Measurements from ENCODE around the gene ASPG.

ASPG gene

DNA sequence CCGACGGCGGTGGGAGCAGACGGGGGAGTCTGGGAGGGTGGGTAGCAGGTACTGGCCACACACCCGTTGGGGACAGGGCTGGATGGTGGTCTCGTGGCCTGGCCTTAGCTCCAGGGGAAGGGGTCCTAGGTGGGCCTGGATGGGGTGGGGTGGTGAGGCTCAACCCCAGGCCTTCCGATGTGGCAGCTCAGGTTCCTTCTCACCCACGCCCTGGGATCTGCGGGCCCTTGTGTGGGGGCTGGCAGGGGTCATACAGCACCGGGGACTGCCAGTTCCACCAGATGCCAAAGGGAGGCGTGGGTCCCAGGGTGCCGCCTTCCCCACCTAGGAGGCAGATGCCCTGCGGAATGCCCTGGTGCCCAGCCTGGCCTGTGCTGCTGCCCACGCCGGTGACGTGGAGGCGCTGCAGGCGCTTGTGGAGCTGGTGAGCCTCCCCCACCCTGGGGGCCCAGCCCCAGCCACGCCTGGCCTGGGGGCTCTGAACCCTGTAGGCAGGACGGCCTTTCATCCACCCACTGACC is 21.0 kb downstream of the ASPG start:
- no peak for DNase-seq

DNA sequence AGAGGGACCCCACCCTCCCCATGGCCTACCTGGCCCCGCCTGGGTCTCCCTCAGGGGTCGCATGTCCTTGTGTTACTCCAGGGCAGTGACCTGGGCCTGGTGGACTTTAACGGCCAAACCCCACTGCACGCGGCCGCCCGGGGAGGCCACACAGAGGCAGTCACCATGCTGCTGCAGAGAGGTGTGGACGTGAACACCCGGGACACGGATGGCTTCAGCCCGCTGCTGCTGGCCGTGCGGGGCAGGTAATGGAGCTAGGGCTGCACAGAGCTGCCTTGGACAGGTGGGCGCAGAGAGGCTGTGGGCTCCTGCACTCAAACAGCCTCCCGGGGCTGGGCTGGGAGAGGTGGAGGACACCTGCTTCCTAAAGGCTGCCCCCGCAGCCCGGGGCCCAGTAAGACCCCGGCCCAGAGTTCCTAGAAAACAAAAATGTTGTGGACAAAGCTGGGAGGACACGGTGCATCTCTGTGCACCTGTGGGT is 21.6 kb downstream of the ASPG start:
- no peak for DNase-seq

DNA sequence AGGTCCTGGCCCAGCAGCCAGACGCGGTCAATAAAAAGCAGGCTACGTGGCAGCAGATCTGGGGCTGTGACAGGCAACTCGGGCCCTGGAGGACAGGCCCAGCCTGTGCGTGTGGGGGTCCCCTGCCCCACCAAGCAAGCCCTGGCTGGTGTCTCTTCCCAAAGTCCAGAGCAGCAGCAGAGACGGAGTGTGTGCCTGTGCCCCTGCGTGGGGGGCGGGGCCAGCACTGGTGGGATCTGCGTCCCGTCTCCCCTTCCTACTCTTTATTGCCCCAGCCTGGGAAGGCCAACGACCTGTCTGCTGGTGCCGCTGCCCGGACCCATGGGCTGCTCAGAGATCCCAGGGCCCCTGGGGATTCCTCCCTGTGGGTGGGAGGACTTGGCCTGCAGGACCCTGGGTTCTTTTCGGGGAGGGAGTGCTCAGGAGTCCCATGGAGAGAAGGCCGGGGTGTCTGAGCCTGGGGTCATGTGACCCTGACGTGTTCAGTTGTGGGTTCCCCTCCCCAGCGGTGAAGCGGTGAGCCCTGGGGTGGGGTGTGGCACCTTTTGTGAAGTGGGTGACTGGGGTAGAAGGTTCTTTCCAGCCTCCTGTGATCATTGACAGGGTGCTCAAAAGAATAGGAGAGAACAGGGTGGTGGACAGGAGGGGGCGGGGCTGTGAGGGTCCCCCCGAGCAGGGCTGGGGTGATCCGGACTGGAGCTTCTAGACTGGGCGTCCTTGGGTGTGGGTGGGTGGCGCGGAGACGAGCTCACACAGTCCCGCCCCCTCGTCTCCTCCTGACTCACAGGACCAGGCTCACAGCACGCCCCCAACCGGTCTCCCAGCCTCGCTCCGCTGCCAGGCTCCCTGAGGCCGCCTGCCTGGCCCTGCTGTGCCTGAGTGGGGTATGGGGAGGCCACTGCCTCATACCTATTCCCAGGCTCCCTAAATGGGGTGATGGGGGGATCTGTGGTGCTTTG is 22.4 kb downstream of the ASPG start:
- no peak for DNase-seq

DNA sequence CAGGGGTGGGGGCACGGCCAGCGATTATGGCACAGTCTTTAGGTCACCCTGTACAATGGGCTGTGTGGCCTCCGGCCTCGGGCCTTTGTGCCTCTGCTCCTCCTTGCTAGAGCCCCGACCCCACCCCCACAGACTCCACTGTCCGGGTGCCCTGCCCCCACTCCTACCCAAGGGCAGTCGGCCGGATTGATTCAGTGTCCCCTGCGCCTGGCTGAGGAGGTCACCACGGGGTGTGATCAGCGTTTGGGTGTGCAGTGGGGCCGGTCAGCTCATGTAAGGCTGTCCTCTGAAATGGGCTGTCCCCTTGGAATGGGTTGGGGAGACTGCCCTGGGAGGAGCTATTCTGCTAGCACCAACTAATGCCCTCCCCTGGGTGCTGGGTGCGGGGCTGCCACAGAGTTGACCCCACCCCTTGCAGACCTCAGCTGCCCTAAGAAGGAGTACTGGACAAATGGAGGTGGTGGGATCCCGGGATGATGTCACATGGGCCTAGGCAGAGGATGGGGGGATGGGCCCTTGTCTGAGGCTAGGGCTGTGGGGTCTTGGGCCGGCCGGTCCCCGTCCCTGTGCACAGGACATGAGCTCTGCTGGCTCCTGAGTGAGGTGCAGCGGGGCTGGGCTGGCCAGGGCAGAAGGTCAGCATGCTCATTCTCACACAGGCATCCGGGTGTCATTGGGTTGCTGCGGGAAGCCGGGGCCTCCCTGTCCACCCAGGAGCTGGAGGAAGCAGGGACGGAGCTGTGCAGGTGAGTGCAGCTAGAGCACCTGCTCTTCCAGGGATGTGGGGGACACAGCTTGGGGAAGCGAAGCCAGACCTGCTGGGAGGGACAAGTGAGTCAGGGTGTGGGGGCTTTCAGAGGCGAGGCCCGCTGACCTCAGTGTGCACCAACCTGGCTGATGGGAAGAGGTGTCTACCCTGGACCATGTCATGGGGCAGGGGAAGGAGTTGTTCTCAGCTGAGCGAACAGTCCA is 23.4 kb downstream of the ASPG start:
- DNase-seq = no peak

DNA sequence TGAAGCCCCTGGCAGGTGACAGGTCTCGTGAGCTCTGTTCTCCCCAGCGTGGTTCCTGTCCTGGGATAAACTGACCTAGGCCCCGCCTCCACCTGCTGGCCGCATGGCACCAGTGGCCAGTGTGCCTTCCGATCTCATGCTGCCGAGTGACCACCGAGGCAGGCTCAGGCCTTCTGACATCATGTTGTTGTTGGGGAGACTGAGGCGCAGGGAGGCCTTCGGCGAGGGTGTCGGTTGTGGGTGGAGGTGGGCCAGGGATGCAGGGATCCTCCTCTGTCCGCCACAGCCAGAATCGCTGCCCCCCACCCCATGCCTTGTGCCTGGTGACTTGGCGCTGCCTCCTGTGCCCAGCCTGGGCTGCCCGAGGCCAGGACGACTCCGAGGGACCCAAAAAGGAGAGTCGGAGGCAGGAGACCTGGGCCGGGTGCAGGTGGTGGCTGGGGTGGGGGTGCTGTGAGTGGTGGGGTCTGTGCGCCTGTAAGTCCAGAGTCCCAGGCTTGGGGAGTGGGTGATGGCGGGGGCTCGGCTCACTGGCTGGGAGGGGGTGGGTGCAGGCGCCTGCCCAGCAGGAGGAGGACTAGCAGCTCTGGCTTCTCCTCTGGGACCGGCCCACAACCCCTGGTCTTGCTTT is 24.3 kb downstream of the ASPG start:
- DNase-seq = no peak

DNA sequence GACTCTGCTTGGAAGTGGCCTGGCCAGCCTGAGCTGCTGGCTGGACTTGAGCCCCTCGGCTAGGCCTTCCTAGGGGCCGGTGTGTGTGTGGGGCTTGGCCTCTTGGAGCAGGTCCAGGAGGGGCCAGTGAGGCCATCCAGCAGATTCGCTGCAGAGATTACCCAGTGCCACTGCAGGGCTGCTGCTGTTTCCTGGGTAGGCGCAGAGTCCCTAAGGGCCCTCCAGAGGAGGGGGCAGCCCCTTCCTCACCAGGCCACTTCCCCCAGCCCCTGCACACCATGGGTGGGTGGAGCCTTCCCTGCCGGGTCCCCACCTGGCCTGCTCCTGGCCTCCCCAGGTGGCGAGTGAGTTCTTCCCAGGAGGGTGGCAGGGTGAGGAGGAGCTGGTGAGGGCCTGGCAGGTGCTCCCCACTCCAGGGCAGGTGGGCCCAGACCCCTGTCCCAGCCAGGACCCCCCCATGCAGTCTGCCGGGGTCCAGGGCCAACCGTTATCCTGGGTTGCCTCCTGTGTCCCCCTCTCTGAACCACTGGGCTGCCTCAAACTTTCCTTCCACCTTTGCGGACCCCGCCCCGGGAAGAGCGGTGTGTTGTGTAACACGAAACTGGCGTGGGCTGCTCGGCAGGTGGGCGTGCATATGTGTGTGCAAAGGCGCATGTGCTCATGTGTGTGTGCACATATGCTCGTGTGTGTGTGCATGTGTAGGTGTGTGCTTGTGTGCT is 25.1 kb downstream of the ASPG start:
- DNase-seq = no peak

DNA sequence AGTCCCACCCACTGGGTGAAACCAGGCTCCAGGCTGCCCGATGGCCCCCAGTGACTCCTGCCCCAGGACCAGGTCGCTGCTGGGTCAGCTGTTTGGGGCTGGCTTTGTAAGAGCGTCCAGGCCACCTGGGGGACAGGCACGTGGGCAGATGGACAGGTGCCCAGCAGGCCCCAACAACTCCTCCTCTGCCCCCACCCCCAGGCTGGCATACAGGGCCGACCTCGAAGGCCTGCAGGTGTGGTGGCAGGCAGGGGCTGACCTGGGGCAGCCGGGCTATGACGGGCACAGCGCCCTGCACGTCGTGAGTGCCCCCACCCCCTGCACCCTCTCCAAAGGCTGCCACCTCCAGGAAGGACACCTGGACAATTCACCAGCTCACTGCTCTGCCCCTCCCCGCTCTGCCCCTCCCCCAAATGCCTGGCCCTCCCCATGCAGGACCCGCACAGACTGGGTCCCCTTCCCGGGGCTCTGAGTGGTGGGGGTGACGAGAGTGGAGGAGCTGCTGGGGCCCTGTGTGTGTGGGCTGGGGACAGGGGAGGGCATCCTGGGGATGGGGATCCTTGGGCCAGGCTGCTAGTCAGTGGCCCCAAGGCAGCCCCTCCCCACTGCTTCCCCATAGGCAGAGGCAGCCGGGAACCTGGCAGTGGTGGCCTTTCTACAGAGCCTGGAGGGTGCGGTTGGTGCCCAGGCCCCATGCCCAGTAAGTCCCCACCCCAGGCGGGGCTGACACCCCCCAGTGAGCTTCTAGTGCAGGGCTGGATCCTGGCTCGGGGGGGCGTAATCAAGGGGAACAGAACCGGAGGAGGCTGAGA is 26.0 kb downstream of the ASPG start:
- DNase-seq = no peak

DNA sequence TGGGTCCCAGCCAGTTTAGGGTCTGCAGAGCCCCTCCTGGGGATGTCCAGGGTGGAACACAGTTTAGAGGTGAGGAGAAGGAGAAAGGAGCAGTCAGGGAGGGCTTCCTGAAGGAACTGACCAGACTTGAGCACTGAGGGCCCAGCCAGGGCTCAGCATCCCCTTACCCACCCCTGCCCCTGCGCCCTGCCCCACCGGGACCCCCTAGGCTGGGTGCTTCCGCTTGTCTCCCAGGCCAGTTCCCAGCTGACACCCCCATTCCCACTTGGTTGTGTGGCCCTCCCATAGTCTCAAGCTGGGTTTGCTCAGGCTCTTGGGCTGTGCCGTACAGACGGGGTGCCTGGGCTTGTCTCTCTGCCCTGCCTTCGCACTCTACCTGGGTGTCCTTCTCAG is 26.6 kb downstream of the ASPG start:
- no peak for DNase-seq

DNA sequence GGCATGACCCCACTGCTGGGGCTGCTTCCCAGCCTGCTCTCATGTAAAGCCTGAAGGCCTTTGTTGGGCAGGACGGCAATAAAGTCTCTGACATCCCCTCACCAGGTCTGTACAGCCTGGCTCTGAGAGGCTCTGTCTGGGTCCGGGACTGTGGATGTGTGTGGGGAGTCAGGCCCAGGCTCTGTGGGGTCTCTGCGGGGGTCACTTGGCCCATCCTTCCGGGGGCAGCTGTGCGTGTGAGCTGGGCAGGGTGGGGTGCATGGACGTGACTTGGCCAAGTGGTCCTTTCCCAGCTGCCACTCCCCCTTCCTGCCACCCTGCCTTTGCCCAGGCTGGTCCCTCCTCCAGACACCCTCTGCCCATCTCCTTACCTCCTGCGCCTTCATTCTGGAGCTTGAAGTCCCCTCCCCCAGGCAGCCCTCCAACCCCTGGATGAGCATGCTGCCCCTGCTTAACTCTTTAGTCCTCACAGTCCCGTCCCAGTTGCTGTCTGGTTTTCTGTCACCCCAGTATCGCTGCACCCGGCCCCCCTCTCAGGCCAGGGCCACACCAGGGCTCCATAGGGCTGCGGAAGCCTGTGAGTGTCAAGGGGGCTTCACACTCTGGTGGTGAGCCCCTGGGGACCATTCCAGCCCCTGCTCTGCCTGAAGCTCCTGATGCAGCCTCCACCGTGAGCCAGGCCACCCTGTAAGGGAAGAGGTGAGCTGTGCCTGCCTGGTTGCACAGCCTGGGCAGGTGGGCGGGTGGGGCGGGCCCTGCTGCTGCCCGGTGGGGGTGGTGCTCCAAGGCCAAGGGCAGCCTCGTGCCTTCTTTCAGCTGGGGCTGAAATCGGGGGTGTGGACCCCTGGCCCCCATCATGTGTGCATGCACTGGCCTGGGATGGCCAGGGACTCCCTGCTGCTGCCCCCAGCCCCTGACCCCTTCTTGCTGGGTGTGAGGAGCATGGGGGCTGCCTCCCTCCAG is 27.4 kb downstream of the ASPG start:
- no peak for DNase-seq

DNA sequence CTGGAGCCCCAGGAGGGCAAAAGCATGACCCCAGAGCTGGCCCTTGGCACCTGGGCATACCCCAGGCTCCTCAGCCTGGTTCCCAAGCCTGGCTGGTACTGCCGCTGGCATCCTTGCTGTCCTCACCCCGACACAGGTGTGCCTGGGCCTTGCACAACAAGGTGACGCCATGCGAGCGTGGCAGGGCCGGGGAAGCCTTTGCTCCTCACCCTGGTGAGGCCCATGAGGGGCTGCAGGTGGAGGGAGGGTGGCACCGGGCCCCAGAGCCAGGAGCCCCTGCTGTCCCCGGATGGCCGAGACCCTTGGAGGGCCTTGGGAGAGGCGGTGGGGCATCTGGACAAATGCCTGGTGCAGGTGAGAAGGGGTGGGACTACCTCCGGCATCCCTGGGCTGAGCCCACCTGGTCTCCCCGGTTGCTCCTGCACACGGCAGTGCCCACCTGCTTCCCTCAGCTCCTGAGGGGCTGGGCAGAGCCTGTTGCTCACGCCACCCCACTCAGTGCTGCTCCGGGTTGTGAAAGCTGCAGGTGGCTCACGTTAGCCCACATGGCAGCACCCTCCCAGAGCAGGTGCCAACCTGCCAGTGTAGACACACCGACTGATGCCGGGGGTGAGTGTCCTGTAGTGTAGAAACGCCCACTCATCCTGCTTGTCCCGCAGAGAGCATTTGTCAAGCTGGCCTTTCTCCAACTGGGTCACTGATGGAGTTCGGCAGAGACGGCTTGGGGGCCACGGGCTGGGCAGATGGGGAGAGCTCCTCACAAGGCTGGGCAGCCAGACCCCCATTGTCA is 28.3 kb downstream of the ASPG start:
- DNase-seq = no peak

DNA sequence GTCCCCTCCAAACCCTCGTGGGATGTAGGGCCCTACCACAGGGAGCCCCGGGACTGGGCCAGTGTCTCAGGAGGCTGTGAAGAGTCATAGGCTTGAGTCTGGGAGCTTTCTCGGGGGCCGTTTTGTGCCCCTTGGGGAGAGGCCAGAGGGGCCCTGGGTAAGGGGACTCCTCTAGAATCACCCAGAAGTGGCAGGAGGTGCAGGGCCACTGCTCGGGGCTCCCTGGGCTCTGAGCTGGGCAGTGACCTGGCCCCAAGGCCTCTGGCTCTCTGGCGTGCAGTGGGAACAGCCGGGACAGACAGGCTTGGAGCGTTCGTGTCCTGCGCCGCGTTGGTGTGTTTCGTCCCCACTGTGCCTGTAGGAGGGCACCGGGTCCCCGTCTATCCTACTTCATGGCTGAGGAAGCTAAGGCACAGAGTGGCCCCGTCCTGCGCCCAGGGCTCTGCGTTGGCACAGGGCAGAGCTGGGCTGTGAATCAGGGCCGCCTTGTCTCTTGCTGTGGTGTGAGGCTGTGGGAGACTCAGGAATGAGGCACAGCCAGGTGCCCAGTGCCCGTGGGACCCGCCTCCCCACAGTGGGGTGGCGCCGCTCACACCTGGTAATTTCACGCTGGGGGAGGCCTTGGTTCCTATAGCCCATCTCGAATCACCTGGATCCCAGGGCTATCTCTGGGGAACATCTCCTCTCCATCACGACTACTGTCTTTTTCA is 29.1 kb downstream of the ASPG start:
- DNase-seq = no peak

DNA sequence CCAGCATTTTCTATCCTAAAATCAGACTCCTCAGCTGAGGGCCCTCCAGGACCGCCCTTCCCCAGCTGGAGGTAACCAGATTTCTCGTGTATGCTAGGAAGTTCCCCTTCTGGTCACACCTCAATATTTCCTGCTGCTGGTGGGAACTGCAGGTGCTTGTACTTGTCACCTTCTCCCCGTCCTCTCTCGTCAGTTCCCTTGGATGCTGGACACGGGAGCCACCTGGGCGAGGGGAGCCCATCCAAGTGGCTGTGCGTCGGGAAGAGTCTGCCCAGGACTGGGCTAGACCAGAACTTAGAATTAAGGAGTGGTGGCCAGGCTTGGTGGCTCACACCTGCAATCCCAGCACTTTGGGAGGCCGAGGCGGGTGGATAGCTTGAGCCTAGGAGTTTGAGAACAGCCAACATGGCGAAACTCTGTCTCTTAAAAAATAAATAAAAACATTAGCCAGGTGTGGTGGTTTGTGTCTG is 29.7 kb downstream of the ASPG start:
- DNase-seq = no peak

DNA sequence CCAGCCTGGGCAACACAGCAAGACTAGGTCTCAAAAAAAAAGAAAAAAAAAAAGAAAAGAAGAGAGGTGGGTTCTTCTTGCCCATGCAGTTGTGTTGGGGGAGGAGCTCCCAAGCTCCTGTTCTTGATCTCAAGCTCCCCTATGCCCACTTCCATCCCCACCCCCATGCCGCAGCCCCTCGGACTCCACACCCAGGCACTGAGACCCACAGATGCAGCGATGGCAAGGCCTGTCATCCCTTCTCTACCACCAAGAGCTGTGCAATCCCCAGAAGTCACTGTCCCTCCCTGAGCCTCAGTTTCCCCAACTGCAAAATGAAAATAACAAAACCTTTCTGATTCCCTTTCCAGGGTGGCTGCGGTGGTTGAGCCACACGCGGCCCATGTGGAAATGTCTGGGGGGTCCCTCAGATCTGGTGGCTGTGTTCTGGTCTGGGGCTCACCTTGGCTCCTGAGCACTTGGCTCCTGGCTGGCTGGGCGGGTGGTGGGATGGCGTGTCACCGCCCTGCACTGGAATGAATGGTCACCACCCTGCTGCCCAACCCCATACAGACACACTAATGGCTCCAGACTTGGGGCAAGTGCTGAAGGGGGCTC is 30.3 kb downstream of the ASPG start:
- no peak for DNase-seq

DNA sequence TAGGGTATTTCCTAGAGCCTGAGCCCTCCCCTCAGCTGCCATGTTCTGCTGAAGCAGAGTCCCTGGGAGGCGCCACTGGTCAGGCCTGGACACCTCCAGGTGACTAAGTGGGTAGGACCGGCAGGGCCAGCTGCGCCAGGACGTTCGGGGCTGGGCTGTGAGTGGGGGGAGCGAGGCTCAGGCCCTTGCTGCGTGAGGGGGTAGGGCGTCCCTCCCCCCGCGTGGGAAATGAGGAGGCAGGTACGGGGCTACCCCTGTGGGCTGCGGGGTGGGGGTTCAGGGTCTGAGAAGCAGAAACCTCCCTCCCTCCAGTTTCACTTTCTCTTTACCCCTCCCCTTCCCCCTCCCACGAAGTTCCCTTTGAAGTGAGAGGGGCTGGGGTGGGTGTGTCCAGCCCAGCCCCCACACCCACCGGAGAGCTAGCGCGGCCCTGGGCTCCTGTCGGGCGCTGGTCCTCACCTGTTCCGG is 30.8 kb downstream of the ASPG start:
- DNase-seq = no peak

DNA sequence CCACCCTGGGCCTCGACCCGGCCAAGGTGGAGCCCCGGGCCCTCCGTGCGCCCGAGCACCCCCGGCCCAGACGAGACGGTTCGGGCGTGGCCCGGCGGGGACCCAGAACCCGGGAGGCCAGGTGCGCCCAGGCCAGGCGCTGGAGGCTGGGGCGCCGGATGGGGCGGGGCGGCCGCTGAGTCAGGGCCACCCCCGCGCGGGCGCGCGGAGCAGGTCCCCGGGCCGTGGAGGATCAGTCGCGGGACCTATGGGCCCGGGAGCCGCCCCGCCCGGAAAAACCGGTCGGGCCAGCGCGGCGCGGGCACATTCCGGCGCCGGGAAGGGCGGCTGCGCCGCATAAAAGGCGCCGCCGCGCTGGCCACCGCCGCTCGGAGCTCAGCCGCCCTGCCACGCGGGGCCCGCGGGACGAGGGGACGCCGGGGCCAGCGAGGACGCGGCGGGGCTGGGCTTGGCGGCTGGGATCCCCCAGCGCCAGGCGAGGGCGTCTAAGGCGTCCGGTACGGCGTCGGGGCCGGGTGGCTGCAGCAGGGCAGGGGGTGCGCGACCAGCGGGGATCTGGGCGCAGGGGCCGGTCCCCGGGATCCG is 31.3 kb downstream of the ASPG start:
- DNase-seq = no peak

DNA sequence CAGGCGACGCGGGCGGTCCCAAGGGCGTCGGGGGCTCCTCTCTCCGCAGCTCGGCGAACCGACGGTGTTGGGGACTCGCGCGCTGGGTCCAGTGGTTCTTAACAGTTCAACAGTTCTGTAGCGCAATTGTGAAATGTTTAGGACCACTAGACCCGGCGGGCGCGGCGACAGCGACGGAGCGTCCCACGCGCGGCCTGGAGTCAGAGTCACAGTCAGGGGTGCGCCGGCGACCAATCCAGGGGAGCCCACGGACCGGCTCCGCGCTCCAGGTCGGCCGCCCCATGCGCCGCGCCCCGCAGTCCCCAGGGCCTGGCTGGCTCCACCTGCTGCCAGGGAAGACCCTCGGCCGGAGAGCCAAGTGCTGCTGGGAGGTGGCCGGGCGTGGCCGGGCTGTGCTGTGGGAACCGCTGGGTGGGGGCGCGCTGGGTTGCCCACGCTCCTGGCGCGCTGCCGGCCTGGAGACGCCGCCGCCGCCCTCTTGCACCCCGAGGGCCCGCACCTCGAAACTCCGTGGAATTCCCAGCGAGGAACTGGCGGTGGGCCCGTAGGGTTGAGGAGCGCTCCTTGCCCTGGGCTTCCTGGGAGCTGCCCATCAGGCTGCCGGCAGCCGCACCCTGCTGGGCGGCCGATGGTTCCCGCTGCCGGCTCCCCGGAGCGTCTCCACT is 32.0 kb downstream of the ASPG start:
- no peak for DNase-seq

Measured in T-helper 9 cell (primary cell).